Fibroblast of mammary gland (primary cell): Measurements from ENCODE around the gene NSMCE3.

ENCODE experiments used
- DNase-seq: peaks from one replicate; pipeline ENCODE4 v3.0.0-alpha.2; 2010; ENCODE audit warnings: low read depth
- H3K4me3 ChIP-seq: 2 replicates; pipeline ENCODE4 v1.5.1; 2011; ENCODE audit warnings: low read depth, mild to moderate bottlenecking, low read length, moderate library complexity; ENCODE audit not compliant: control insufficient read depth
- TF ChIP-seq, protein P1 (sequence below): conservative IDR thresholded peaks from 2 replicates; pipeline ENCODE4 v1.5.1; 2011; ENCODE audit warnings: low read depth, low read length, inconsistent platforms; ENCODE audit not compliant: control insufficient read depth, insufficient read depth

The NSMCE3 gene

DNA sequence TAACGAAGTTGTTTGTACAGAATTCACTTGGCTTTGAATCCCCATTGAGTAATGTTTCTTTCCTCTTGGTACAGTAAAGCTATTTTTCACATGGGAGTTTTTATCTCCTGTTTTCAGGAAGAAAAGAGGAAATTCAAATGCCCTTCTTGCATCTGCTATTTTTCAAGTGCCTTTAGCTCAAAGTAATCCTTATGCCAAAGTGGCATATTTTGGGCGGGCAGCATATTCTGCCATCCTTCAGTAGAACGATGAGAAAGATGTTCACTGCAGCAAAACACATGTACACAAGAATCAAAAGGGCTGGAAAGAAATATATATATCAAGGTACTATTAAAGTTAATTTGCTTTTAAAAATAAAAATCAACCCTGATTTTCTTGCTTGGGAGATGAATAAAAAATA, 5.3 kb upstream of the NSMCE3 start:
- H3K4me3 ChIP-seq: no peak overlapping the region

DNA sequence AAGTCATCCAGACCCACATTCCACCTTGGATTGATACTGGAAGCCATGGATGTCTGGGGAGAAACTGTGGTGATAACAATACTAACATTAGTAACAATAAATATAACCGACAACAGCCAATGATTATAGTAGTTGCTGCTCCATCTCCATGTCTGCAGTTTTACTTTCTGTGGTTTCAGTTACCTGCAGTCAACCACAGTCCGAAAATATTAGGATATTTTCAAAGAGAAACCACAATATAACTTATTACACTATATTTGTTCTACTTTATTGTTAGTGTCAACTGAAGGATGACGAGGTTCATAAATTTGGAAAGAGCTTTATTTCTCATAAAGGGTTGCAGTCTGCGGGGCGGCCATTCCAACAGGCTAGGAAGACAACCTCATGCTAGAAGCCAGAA, 2.6 kb upstream of the NSMCE3 start:
- TF ChIP-seq, protein P1, sequence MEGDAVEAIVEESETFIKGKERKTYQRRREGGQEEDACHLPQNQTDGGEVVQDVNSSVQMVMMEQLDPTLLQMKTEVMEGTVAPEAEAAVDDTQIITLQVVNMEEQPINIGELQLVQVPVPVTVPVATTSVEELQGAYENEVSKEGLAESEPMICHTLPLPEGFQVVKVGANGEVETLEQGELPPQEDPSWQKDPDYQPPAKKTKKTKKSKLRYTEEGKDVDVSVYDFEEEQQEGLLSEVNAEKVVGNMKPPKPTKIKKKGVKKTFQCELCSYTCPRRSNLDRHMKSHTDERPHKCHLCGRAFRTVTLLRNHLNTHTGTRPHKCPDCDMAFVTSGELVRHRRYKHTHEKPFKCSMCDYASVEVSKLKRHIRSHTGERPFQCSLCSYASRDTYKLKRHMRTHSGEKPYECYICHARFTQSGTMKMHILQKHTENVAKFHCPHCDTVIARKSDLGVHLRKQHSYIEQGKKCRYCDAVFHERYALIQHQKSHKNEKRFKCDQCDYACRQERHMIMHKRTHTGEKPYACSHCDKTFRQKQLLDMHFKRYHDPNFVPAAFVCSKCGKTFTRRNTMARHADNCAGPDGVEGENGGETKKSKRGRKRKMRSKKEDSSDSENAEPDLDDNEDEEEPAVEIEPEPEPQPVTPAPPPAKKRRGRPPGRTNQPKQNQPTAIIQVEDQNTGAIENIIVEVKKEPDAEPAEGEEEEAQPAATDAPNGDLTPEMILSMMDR: no peak
- no peak for DNase-seq
- H3K4me3 ChIP-seq: no peak overlapping the region

More for the DNA sequence above, 5.3 kb upstream of the NSMCE3 start:
- no peak for DNase-seq
- TF ChIP-seq, protein P1: no peak

DNA sequence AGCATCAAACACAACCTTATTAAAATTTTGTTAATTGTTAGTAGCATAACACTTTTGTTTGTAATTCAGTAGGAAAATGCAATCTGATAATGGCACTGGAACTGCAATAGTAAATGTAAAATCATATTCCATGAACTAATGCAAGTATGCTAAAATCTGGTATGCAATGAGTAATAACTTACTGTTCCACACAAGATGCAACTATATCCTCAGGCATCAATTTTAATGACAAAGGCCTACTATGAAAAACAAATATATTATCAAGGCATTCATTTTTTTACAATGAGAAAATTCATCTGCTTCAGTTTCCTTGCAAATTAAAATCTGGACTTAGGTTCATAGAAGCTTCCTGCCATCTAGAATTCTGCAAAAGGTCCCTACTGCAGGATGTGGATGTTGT, 1.4 kb upstream of the NSMCE3 start:
- no peak overlapping the region for H3K4me3 ChIP-seq
- no peak for DNase-seq
- TF ChIP-seq, protein P1: no peak

DNA sequence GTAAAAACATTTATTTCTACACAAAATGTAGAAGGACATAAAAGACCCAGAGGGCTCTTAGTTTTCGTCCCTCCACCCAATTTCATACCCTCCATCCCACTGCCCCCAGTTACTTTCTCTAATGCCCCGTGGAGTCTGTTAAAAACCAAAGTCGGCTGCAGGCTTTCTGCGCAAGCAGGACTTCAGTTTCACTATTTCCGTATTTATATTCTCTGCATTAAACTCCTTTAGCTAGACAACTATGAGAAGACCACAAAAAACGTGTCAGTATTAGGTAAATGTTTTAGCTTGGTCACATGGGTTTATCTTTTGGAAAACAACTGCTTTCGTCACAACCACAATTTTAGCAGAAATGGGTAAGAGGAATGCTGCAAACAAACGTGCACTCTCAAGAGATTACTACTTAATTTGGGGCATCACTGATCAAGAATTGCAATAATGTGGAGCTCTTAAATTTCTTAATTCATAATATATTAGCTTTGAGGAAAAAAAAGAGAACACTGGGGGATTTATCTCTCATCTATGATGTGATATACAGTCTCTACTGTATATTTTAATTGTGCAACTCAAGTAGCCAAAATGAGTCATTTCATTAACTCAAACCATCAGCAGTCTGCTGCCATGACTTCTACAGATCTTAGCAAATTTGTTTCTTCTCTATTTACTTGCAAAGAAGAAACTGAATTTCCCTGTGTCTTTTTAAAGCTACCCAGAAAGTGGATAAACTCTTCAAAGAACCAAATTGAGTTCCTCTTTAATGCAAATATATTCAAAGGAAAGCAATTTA, 740 bp upstream of the NSMCE3 start:
- TF ChIP-seq, protein P1: no peak
- peak overlapping the region; percentile 81 for H3K4me3 ChIP-seq
- peak; percentile 71 for DNase-seq

DNA sequence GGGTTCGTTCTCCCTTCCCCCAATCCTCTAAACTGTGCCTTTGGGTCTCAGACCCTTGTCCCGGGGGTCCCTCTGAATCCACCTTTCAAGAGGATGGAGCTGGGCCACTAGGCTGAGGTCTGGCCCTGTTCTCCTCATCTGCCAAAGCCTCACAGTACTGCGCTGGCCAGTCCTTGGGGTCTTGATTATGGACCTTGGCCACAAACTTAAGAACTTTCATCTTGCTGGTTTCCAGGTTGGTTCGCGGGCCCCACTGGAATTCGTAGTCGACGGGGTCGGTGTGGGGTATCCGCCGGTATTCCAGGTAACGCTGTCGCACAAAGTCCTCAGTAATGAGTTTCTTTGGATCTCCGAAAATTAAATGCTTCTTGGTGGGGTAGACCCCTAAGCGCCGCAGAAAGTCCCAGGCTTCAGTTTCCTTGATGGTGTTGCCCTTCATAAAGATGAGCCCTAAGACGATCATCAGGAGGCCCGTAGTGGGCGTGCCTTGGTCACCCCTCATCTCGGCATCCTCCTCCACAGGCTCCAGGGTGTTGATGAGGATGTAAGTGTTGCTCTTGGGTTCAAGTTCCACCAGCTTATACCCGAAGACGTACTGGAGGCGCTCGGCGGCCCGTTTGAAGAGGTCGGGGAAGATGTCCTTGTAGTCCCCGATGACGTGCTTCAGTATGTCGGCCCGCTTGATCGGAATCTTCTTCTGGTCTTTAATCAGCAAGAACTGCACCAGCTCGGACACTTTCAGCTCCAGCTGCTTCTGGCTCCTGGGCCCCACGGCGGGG, 727 bp downstream of the NSMCE3 start:
- DNase-seq: peak; percentile 34
- TF ChIP-seq, protein P1: no peak
- peak overlapping the region; percentile 81 for H3K4me3 ChIP-seq

DNA sequence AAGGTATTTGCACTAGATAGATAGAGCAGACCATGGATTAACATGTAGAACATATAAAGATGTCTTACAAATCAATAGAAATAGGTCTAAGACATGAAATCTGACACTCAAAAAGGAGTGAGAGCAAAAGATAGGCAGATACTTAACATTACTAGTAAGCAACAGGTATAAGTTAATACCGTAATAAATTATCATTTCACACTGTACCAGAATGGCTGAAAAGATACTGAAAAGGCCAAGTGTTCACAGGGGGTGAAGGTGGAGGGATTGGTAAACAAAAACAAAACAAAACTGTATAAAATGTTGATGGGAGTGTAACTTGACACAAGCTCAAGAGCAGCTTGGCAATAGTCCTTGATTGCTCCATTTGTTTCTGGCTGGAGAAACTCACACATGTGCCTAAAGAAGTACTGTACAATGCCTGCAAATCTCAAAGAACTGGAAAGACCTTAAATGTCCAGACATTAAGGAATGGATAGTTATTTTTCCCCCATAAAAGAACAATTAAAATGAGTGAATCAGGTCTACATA, 3.5 kb downstream of the NSMCE3 start:
- TF ChIP-seq, protein P1: no peak
- no peak overlapping the region for H3K4me3 ChIP-seq
- no peak for DNase-seq
